ENCODE results near the gene MYDGF. TPM values are rescaled to one million over a fixed set of nuclear protein-coding genes. Genes with fewer than 3 reads are reported as not detected.

The MYDGF gene
- total and polyA plus RNA-seq, 2 of the 13 experiments (the other 11 are each of a cell fraction or from before 2014, with no cell fraction given), result 116 to 198 TPM

- Histone ChIP-seq H3K4me1 (ENCODE audit: insufficient read depth, low read length) (peaks cover 51% of the 10 kb centered on the region), H3K4me2 (ENCODE audit: low read depth, low read length) (peak overlapping the region; percentile 86), H3K9me3 (ENCODE audit: low read length) (no peaks in the 10 kb centered on the region), H3K79me2 (ENCODE audit: insufficient read depth, low read length) (peaks cover 18% of the 10 kb centered on the region), H3K27ac (ENCODE audit: extremely low read length, insufficient read depth, low read length) (no peak overlapping the region), H3K27me3 (ENCODE audit: control insufficient read depth in 1 of 2, insufficient read depth in 2 of 2, low read length in 2 of 2) (no peaks in the 10 kb centered on the region; a peak in 1 of 5 replicates), H4K20me1 (ENCODE audit: insufficient read depth, low read length) (peaks cover 4% of the 10 kb centered on the region; the same call in 1 of the 2 replicates), H2AFZ (ENCODE audit: low read length) (no peak overlapping the region), H3K36me3 (replicated peaks in 1 of 2; ENCODE audit: control insufficient read depth in 1 of 2, insufficient read depth in 2 of 2, low read length in 2 of 2) (no peaks in the 10 kb centered on the region), H3K9ac (ENCODE audit: insufficient read depth, low read depth, low read length) (peak overlapping the region; percentile 61), H3K4me3 (replicated peaks in 1 of 3; ENCODE audit: insufficient read depth in 1 of 3, low read depth in 2 of 3, low read length in 3 of 3) (peak overlapping the region; percentile 57 to 80 (median 71))
- ChIA-PET POLR2A (interaction anchor here (0.7 to 1.4 kb wide), 4 partner anchors 60 to 95 kb away, joined by 3 to 7 read pairs (median 4); no protein-coding TSS in a partner anchor), CTCF (ENCODE audit: low intra/inter-chr PET ratio, low total read pairs) (interaction anchor here (0.7 to 2.7 kb wide), 5 partner anchors 45 to 77 kb away, joined by 3 to 25 read pairs (median 9); partner anchors contain the start of gene SEMA6B)
- ATAC-seq (peak; percentile 37), DNase-seq (ENCODE audit: low spot score) (no peak), FAIRE-seq (no peak)
- BruUV-seq (replicated peaks), result no TSS peak
- intact Hi-C loops (cut with micrococcal nuclease; ENCODE audit: unreplicated experiment) (loop anchor here (2.0 kb wide), 1 partner anchor 47 kb away; no protein-coding TSS in a partner anchor), in situ Hi-C loops (cut with HindIII; ENCODE audit: extremely low pct_ligation_motif_present, low pct_unique_long_range_greater_than_20kb) (loop anchor here (5.0 kb wide), 1 partner anchor 59 kb away; no protein-coding TSS in a partner anchor)
- WGBS (ENCODE audit: low lambda C conversion rate), result 0% methylated on average over 6 of the region's 43 CpGs
- TF ChIP-seq MYPOP (CRISPR knock-in tag; IDR thresholded peaks at IDR 0.05), result 0 out of 2 replicates have a peak, but pooled peaks have one; percentile 49
- 0 out of 2 replicates have a peak, but pooled peaks have one; percentile 12 for TF ChIP-seq ZNF564 (CRISPR knock-in tag; IDR thresholded peaks at IDR 0.05)
- peak; percentile 81; the same call in 1 of the 2 replicates for TF ChIP-seq ZNF563 (CRISPR knock-in tag; IDR thresholded peaks at IDR 0.05)
- no peak for TF ChIP-seq MEIS1 (CRISPR knock-in tag; IDR thresholded peaks at IDR 0.05; ENCODE audit: borderline replicate concordance)
- no peak for TF ChIP-seq ARID5B (CRISPR knock-in tag; IDR thresholded peaks at IDR 0.05)
- no peak for TF ChIP-seq GZF1 (CRISPR knock-in tag; IDR thresholded peaks at IDR 0.05)
- TF ChIP-seq ONECUT2 (CRISPR knock-in tag; IDR thresholded peaks at IDR 0.05), result no peak
- no peak for TF ChIP-seq ZNF609 (CRISPR knock-in tag; IDR thresholded peaks at IDR 0.05; ENCODE audit: borderline replicate concordance)
- no peak for TF ChIP-seq ZNF691 (CRISPR knock-in tag; IDR thresholded peaks at IDR 0.05; ENCODE audit: borderline replicate concordance, low read depth)
- no peak for TF ChIP-seq ZNF570 (CRISPR knock-in tag; IDR thresholded peaks at IDR 0.05; ENCODE audit: borderline replicate concordance)
- TF ChIP-seq ZNF143 (CRISPR knock-in tag; IDR thresholded peaks at IDR 0.05), result no peak
Measured at GRCh38 chr19:4636151-4636717, 33.9 kb downstream of the MYDGF start.

Data from HepG2 (cell line).